Keratinocyte (primary cell): ENCODE measurements around the gene RGS3. TPM values are rescaled to one million over a fixed set of nuclear protein-coding genes. Genes with fewer than 3 reads are reported as not detected.
"Not testable (repeated sequence)": the region's sequence is repeated elsewhere in the genome, so short reads cannot be mapped to it uniquely, and the experiment has no call there.

ENCODE experiments used
- DNase-seq: peaks from one replicate; pipeline ENCODE4 v3.0.0-alpha.2; 2011; ENCODE audit warnings: low read depth, missing footprints, low spot score
- FAIRE-seq: peaks from 2 replicates; lab custom pipeline; 2011; peaks lifted over from hg19 to GRCh38; lab: Jason Lieb, UNC
- H2AFZ ChIP-seq: 2 replicates; pipeline ENCODE4 v1.6.0; 2012; ENCODE audit warnings: low read length, control low read depth, inconsistent platforms; ENCODE audit not compliant: control insufficient read depth
- H3K27ac ChIP-seq: 2 replicates; pipeline ENCODE4 v1.5.1; 2011; ENCODE audit warnings: low read length; ENCODE audit not compliant: control insufficient read depth, insufficient read depth
- H3K27me3 ChIP-seq: 3 replicates; pipeline ENCODE4 v1.6.0; 2011; ENCODE audit warnings: low read length; ENCODE audit not compliant: control insufficient read depth, insufficient read depth; ENCODE audit errors: extremely low read depth
- H3K36me3 ChIP-seq, 2 experiments: 2 replicates in 1 of 2; 3 replicates in 1 of 2; pipeline ENCODE4 v1.5.1; 2011; ENCODE audit warnings: low read length in 2 of 2, mild to moderate bottlenecking in 1 of 2; ENCODE audit not compliant: control insufficient read depth in 2 of 2, insufficient read depth in 2 of 2; ENCODE audit errors: extremely low read depth in 1 of 2
- H3K4me1 ChIP-seq: 3 replicates; pipeline ENCODE4 v1.5.1; 2011; ENCODE audit warnings: low read length; ENCODE audit not compliant: control insufficient read depth, insufficient read depth; ENCODE audit errors: extremely low read depth
- H3K4me2 ChIP-seq: 3 replicates; pipeline ENCODE4 v1.6.0; 2011; ENCODE audit warnings: low read depth, low read length; ENCODE audit not compliant: control insufficient read depth, insufficient read depth; ENCODE audit errors: extremely low read depth
- H3K4me3 ChIP-seq, 3 experiments: fragments of 200-600 bp in 1 of 3; sonication (generic) in 1 of 3; 2 replicates in 2 of 3; 3 replicates in 1 of 3; pipeline ENCODE4 v1.5.1; 2011 to 2016; ENCODE audit warnings: low read length in 3 of 3, mild to moderate bottlenecking in 3 of 3, control low read depth in 2 of 3, inconsistent platforms in 1 of 3, low read depth in 1 of 3, mixed read lengths in 1 of 3, mixed run types in 1 of 3, moderate library complexity in 1 of 3; ENCODE audit not compliant: control insufficient read depth in 2 of 3, insufficient read depth in 2 of 3; ENCODE audit errors: extremely low read depth in 1 of 3
- H3K79me2 ChIP-seq: 2 replicates; pipeline ENCODE4 v1.6.0; 2012; ENCODE audit warnings: low read length; ENCODE audit not compliant: control insufficient read depth, insufficient read depth
- H3K9ac ChIP-seq: 3 replicates; pipeline ENCODE4 v1.6.0; 2011; ENCODE audit warnings: low read length; ENCODE audit not compliant: control insufficient read depth, insufficient read depth; ENCODE audit errors: extremely low read depth
- H3K9me1 ChIP-seq: 3 replicates; pipeline ENCODE4 v1.6.0; 2011; ENCODE audit warnings: low read length; ENCODE audit not compliant: control insufficient read depth, insufficient read depth; ENCODE audit errors: extremely low read depth
- H3K9me3 ChIP-seq: 2 replicates; pipeline ENCODE4 v1.5.1; 2012; ENCODE audit warnings: low read depth, low read length; ENCODE audit not compliant: control insufficient read depth
- H4K20me1 ChIP-seq: 3 replicates; pipeline ENCODE4 v1.6.0; 2011; ENCODE audit warnings: low read length; ENCODE audit not compliant: control insufficient read depth, insufficient read depth; ENCODE audit errors: extremely low read depth
- EZH2 ChIP-seq: IDR thresholded peaks from one replicate; pipeline ENCODE4 v1.6.1; 2012; ENCODE audit warnings: inconsistent platforms, mild to moderate bottlenecking, low read length, moderate library complexity
- dilution Hi-C: fragments of 300-500 bp; cut with MboI; formaldehyde crosslinking; loops from one replicate; pipeline ENCODE4 v1.7.0; 2020; ENCODE audit warnings: low sequenced_read_pairs; ENCODE audit not compliant: extremely low pct_ligation_motif_present
- polyA plus RNA-seq, 5 experiments: library from polyadenylated mRNA; depleted of rRNA in 3 of 5; stranded (reverse) in 3 of 5; stranded (forward) in 1 of 5; unstranded in 1 of 5; fragments of >200 nt; gene quantifications; 1 replicate in 1 of 5; 2 replicates in 3 of 5; 3 replicates in 1 of 5; pipeline versions ENCODE4 v1.2.1 to v1.2.3, GENCODE V29; 2011 to 2012; ENCODE audit warnings: missing spikeins in 2 of 5, low read depth in 1 of 5, low replicate concordance in 1 of 5
- TF ChIP-seq, protein P1 (sequence below), 3 experiments: IDR thresholded peaks in 1 of 3; conservative IDR thresholded peaks in 1 of 3; optimal IDR thresholded peaks in 1 of 3; 2 replicates in 2 of 3; 3 replicates in 1 of 3; pipeline versions ENCODE3 to v1.5.1; 2011; ENCODE audit warnings: low read length in 3 of 3, mild to moderate bottlenecking in 3 of 3, moderate library complexity in 2 of 3, control low read depth in 1 of 3, inconsistent platforms in 1 of 3; ENCODE audit not compliant: insufficient read depth in 2 of 3; ENCODE audit errors: extremely low read depth in 1 of 3

Gene RGS3
- polyA plus RNA-seq, 1 donor (not counting 4 experiments of a cell fraction or from before 2014, with no cell fraction given) = 19.6 TPM

DNA sequence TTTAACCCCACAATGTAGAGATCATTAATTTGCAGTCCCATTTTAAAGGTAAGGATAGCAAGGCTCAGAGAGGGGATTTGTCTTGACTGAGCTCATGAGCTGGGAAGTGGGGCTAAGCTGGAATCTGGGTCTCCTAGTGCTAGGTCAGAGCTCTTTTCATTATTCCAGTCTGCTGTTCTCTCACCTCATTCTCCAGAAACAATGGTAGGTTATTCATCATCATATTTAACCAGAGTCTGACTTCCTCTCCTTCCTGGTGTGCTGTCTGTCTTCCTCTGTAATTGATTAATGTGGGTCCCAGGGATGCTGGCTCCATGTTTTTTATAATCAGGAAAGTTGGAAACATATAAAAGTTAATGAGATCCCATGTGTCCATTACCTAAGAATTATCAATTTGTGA is 32.3 kb upstream of the RGS3 start:
- no peak overlapping the region for H2AFZ ChIP-seq
- H3K4me1 ChIP-seq = no peaks in the 10 kb centered on the region
- no peaks in the 10 kb centered on the region for H3K27me3 ChIP-seq
- FAIRE-seq (no peak), DNase-seq (no peak)
- no peak overlapping the region for H3K4me3 ChIP-seq
- H3K9ac ChIP-seq = no peak overlapping the region
- no peaks in the 10 kb centered on the region for H3K9me3 ChIP-seq
- dilution Hi-C loops = no loop called here
- H3K36me3 ChIP-seq = no peaks in the 10 kb centered on the region
- no peak overlapping the region for H3K4me2 ChIP-seq
- TF ChIP-seq, protein P1, sequence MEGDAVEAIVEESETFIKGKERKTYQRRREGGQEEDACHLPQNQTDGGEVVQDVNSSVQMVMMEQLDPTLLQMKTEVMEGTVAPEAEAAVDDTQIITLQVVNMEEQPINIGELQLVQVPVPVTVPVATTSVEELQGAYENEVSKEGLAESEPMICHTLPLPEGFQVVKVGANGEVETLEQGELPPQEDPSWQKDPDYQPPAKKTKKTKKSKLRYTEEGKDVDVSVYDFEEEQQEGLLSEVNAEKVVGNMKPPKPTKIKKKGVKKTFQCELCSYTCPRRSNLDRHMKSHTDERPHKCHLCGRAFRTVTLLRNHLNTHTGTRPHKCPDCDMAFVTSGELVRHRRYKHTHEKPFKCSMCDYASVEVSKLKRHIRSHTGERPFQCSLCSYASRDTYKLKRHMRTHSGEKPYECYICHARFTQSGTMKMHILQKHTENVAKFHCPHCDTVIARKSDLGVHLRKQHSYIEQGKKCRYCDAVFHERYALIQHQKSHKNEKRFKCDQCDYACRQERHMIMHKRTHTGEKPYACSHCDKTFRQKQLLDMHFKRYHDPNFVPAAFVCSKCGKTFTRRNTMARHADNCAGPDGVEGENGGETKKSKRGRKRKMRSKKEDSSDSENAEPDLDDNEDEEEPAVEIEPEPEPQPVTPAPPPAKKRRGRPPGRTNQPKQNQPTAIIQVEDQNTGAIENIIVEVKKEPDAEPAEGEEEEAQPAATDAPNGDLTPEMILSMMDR (optimal IDR thresholded peaks at IDR 0.05 in 1 of 3, IDR thresholded peaks at IDR 0.05 in 1 of 3, conservative IDR thresholded peaks at IDR 0.05 in 1 of 3; ENCODE audit: extremely low read depth in 1 of 3, insufficient read depth in 2 of 3, low read length in 3 of 3) = no peak
- TF ChIP-seq EZH2 = no peak
- H3K27ac ChIP-seq = no peak overlapping the region
- H4K20me1 ChIP-seq = no peaks in the 10 kb centered on the region
- H3K79me2 ChIP-seq = no peaks in the 10 kb centered on the region
- H3K9me1 ChIP-seq = no peaks in the 10 kb centered on the region

DNA sequence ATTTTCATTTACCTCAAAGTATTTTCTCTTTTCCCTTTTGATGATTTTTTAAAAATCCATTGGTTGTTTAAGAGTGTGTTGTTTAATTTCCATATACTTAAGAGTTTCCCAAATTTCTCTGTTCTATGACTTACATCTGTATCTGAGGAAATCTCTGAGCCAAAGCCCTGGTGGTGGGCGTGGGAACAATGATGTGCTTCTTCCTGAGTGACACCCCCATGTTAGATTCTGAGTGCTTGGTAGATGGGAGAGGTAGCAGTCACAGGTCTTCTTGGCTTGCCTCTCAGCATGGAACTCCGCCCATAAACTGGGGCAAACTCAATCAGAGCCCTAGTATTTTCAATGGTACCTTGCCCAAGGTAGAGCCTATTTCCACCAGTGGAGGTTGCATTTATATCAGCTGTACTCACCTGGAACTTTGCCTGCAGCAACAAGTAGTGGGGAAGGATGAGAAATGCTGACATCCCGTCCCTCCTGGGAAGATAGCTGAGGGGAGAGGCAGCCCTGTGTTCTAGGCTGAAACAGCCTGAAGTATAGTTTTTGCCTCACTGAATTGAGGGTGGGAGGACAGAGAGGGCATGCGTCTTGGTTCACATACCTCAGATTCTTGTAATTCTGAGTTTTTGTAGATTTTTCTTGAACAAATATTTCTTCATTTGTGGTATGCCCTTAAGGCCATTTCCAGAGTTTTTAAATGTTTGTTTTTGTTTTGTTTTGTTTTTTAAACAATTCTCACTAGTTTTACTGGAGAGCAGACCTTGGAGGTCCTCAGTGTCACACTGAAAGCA is 26.6 kb upstream of the RGS3 start:
- H3K4me3 ChIP-seq = no peak overlapping the region
- no peak overlapping the region for H2AFZ ChIP-seq
- dilution Hi-C loops = no loop called here
- TF ChIP-seq EZH2 = no peak
- TF ChIP-seq, protein P1 (optimal IDR thresholded peaks at IDR 0.05 in 1 of 3, IDR thresholded peaks at IDR 0.05 in 1 of 3, conservative IDR thresholded peaks at IDR 0.05 in 1 of 3; ENCODE audit: extremely low read depth in 1 of 3, insufficient read depth in 2 of 3, low read length in 3 of 3) = no peak
- no peak overlapping the region for H3K27ac ChIP-seq
- no peaks in the 10 kb centered on the region for H3K36me3 ChIP-seq
- no peaks in the 10 kb centered on the region for H3K79me2 ChIP-seq
- no peaks in the 10 kb centered on the region for H3K9me1 ChIP-seq
- no peak overlapping the region for H3K4me2 ChIP-seq
- no peaks in the 10 kb centered on the region for H3K4me1 ChIP-seq
- DNase-seq (no peak), FAIRE-seq (no peak)
- no peaks in the 10 kb centered on the region for H3K27me3 ChIP-seq
- H3K9ac ChIP-seq = no peak overlapping the region
- no peaks in the 10 kb centered on the region for H3K9me3 ChIP-seq
- no peaks in the 10 kb centered on the region for H4K20me1 ChIP-seq

DNA sequence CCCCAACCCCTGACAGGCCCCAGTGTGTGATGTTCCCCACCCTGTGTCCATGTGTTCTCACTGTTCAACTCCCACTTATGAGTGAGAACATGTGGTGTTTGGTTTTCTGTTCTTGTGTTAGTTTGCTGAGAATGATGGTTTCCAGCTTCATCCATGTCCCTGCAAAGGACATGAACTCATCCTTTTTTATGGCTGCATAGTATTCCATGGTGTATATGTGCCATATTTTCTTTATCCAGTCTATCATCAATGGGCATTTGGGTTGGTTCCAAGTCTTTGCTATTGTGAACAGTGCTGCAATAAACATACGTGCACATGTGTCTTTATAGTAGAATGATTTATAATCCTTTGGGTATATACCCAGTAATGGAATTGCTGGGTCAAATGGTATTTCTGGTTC is 25.8 kb upstream of the RGS3 start:
- H3K4me1 ChIP-seq, H3K27ac ChIP-seq, H3K4me2 ChIP-seq, FAIRE-seq, H3K9me3 ChIP-seq, H3K4me3 ChIP-seq, dilution Hi-C loops, H4K20me1 ChIP-seq, H3K36me3 ChIP-seq, H3K9ac ChIP-seq, H3K79me2 ChIP-seq, H2AFZ ChIP-seq, DNase-seq, H3K9me1 ChIP-seq, H3K27me3 ChIP-seq: not testable (repeated sequence)
